SK-N-SH treated with all-trans-retinoic acid at 6 μM for 48 hours (cell line): Measurements from ENCODE around the gene SYNJ2.

ENCODE experiments used
- ATAC-seq: fragments of 200-7000 bp; cut with Tn5 transposase; 3 replicates; pipeline ENCODE4 v1.9.1; 2020; ENCODE audit warnings: mild to moderate bottlenecking, moderate library complexity
- ARNTL ChIP-seq: fragments of 450-650 bp; formaldehyde crosslinking; IDR thresholded peaks from 2 replicates; pipeline ENCODE4 v1.5.0; 2020; ENCODE audit warnings: low read depth, mild to moderate bottlenecking, moderate library complexity, borderline replicate concordance
- BACH2 ChIP-seq: fragments of 250-450 bp; sonication (Bioruptor Pico); IDR thresholded peaks from 2 replicates; pipeline ENCODE4 v1.9.0; 2021; ENCODE audit warnings: mild to moderate bottlenecking, borderline replicate concordance
- CREB5 ChIP-seq: fragments of 250-450 bp; sonication (Bioruptor Pico); IDR thresholded peaks from 2 replicates; pipeline ENCODE4 v1.5.1; 2020; ENCODE audit warnings: low read depth, mild to moderate bottlenecking, moderate library complexity
- ISL1 ChIP-seq: fragments of 250-450 bp; sonication (Bioruptor Pico); IDR thresholded peaks from 2 replicates; pipeline ENCODE4 v2.1.2; 2022; ENCODE audit warnings: mild to moderate bottlenecking, moderate library complexity
- OSR1 ChIP-seq: fragments of 250-450 bp; sonication (Bioruptor Pico); IDR thresholded peaks from 2 replicates; pipeline ENCODE4 v1.8.0; 2022; ENCODE audit warnings: moderate library complexity, mild to moderate bottlenecking, inconsistent platforms
- PATZ1 ChIP-seq: fragments of 250-450 bp; sonication (Bioruptor Pico); IDR thresholded peaks from 2 replicates; pipeline ENCODE4 v1.8.0; 2020; ENCODE audit warnings: mild to moderate bottlenecking, moderate library complexity, borderline replicate concordance
- POU6F1 ChIP-seq: fragments of 250-450 bp; sonication (Bioruptor Pico); IDR thresholded peaks from 2 replicates; pipeline ENCODE4 v1.8.0; 2021; ENCODE audit warnings: low read depth, mild to moderate bottlenecking, moderate library complexity, borderline replicate concordance
- PPARA ChIP-seq: fragments of 250-450 bp; sonication (Bioruptor Pico); IDR thresholded peaks from 2 replicates; pipeline ENCODE4 v1.5.0; 2020; ENCODE audit warnings: mild to moderate bottlenecking, borderline replicate concordance
- RARB ChIP-seq: fragments of 250-450 bp; sonication (Bioruptor Pico); IDR thresholded peaks from 2 replicates; pipeline ENCODE4 v1.8.0; 2021; ENCODE audit warnings: mild to moderate bottlenecking, moderate library complexity
- SNAI2 ChIP-seq: fragments of 250-450 bp; sonication (Bioruptor Pico); IDR thresholded peaks from 2 replicates; pipeline ENCODE4 v1.5.0; 2020; ENCODE audit warnings: mild to moderate bottlenecking, moderate library complexity
- TCF4 ChIP-seq: fragments of 250-450 bp; sonication (Bioruptor Pico); IDR thresholded peaks from 2 replicates; pipeline ENCODE4 v1.8.0; 2021; ENCODE audit warnings: mild to moderate bottlenecking, moderate library complexity, borderline replicate concordance
- TOX ChIP-seq: fragments of 250-450 bp; sonication (Bioruptor Pico); IDR thresholded peaks from 2 replicates; pipeline ENCODE4 v1.8.0; 2021; ENCODE audit warnings: mild to moderate bottlenecking, moderate library complexity, borderline replicate concordance
- ZC3H10 ChIP-seq: fragments of 250-450 bp; sonication (Bioruptor Pico); IDR thresholded peaks from 2 replicates; pipeline ENCODE4 v1.5.1; 2021; ENCODE audit warnings: mild to moderate bottlenecking, moderate library complexity
- ZFP3 ChIP-seq: fragments of 250-450 bp; sonication (Bioruptor Pico); IDR thresholded peaks from 2 replicates; pipeline ENCODE4 v1.5.0; 2020; ENCODE audit warnings: mild to moderate bottlenecking, moderate library complexity
- ZFP30 ChIP-seq: fragments of 450-650 bp; formaldehyde crosslinking; IDR thresholded peaks from 2 replicates; pipeline ENCODE4 v1.5.0; 2022; ENCODE audit warnings: mild to moderate bottlenecking, moderate library complexity
- ZNF565 ChIP-seq: fragments of 450-650 bp; formaldehyde crosslinking; conservative IDR thresholded peaks from 2 replicates; pipeline ENCODE4 v1.5.0; 2020; ENCODE audit warnings: low read depth, mild to moderate bottlenecking, moderate library complexity
- ZNF70 ChIP-seq: fragments of 450-650 bp; formaldehyde crosslinking; IDR thresholded peaks from 2 replicates; pipeline ENCODE4 v1.5.0; 2020; ENCODE audit warnings: mild to moderate bottlenecking, moderate library complexity
- ZNF8 ChIP-seq: fragments of 450-650 bp; formaldehyde crosslinking; IDR thresholded peaks from 2 replicates; pipeline ENCODE4 v1.5.0; 2020; ENCODE audit warnings: mild to moderate bottlenecking, moderate library complexity

Gene SYNJ2

GRCh38 chr6:158111987-158112386 lies 130.3 kb downstream of the SYNJ2 start:
- no peak for ATAC-seq
- TF ChIP-seq ZFP3 (CRISPR knock-in tag) (no peak), ZFP30 (CRISPR knock-in tag) (no peak), ARNTL (no peak), ZNF8 (no peak), POU6F1 (CRISPR knock-in tag) (no peak), ZNF565 (CRISPR knock-in tag) (no peak), TOX (CRISPR knock-in tag) (no peak), OSR1 (CRISPR knock-in tag) (no peak), ZC3H10 (no peak), CREB5 (CRISPR knock-in tag) (no peak)

- TF ChIP-seq PPARA (CRISPR knock-in tag) (no peak), BACH2 (no peak), ZFP3 (CRISPR knock-in tag) (no peak), ZNF565 (CRISPR knock-in tag) (no peak), PATZ1 (CRISPR knock-in tag) (no peak), ZNF70 (CRISPR knock-in tag) (no peak)
- no peak for ATAC-seq
Measured at GRCh38 chr6:158113802-158114201, 132.1 kb downstream of the SYNJ2 start.

GRCh38 chr6:158115102-158115501 lies 133.4 kb downstream of the SYNJ2 start:
- no peak for ATAC-seq
- TF ChIP-seq PPARA (CRISPR knock-in tag) (no peak), ISL1 (CRISPR knock-in tag) (no peak), POU6F1 (CRISPR knock-in tag) (no peak), ZFP30 (CRISPR knock-in tag) (no peak), BACH2 (no peak)

- no peak for ATAC-seq
- TF ChIP-seq POU6F1 (CRISPR knock-in tag) = no peak
- no peak for TF ChIP-seq SNAI2 (CRISPR knock-in tag)
- TF ChIP-seq ISL1 (CRISPR knock-in tag) = no peak
- no peak for TF ChIP-seq ZNF70 (CRISPR knock-in tag)
- no peak for TF ChIP-seq BACH2
- TF ChIP-seq PATZ1 (CRISPR knock-in tag) = no peak
- no peak for TF ChIP-seq TCF4
- no peak for TF ChIP-seq RARB (CRISPR knock-in tag)
- TF ChIP-seq TOX (CRISPR knock-in tag) = no peak
- TF ChIP-seq ZFP3 (CRISPR knock-in tag) = no peak
- no peak for TF ChIP-seq PPARA (CRISPR knock-in tag)
- no peak for TF ChIP-seq ZFP30 (CRISPR knock-in tag)
- TF ChIP-seq OSR1 (CRISPR knock-in tag) = no peak
- TF ChIP-seq, all 23 proteins: peak for 0
Measured at GRCh38 chr6:158115508-158115907, 133.8 kb downstream of the SYNJ2 start.
